ENCODE measurements around the gene FKBP7. TPM values are rescaled to one million over a fixed set of nuclear protein-coding genes. Genes with fewer than 3 reads are reported as not detected.

The FKBP7 gene
- polyA plus RNA-seq, 3 donors: 47.8 to 50.7 (median 49.6) TPM

Other genes with a start within 250 kb of the FKBP7 start
- gene PRKRA, start 27.4 kb downstream of the FKBP7 start, polyA plus RNA-seq (ENCODE audit: insufficient read length in 3 of 3): 10 to 100 TPM; 69.7 to 83.7 (median 79.1) TPM
- 10 to 100 TPM in 2 of 3 donors, 1 to 10 TPM in 1; 9.1 to 19.3 (median 17.4) TPM for gene PJVK, start 27.2 kb downstream of the FKBP7 start, polyA plus RNA-seq (ENCODE audit: insufficient read length in 3 of 3)
- gene PLEKHA3, start 1.9 kb upstream of the FKBP7 start, polyA plus RNA-seq (ENCODE audit: insufficient read length in 3 of 3): 10 to 100 TPM; 27.5 to 30.4 (median 28.9) TPM